NCI-H1694 treated with DMSO at 0.1 percent for 48 hours (cell line): ENCODE measurements around the gene SMG1.
"Not testable (repeated sequence)": the region's sequence is repeated elsewhere in the genome, so short reads cannot be mapped to it uniquely, and the experiment has no call there.

ENCODE experiments used
- DNase-seq: peaks from one replicate; lab custom pipeline; 2025; lab: John Stamatoyannopoulos, UW

Gene SMG1

DNA sequence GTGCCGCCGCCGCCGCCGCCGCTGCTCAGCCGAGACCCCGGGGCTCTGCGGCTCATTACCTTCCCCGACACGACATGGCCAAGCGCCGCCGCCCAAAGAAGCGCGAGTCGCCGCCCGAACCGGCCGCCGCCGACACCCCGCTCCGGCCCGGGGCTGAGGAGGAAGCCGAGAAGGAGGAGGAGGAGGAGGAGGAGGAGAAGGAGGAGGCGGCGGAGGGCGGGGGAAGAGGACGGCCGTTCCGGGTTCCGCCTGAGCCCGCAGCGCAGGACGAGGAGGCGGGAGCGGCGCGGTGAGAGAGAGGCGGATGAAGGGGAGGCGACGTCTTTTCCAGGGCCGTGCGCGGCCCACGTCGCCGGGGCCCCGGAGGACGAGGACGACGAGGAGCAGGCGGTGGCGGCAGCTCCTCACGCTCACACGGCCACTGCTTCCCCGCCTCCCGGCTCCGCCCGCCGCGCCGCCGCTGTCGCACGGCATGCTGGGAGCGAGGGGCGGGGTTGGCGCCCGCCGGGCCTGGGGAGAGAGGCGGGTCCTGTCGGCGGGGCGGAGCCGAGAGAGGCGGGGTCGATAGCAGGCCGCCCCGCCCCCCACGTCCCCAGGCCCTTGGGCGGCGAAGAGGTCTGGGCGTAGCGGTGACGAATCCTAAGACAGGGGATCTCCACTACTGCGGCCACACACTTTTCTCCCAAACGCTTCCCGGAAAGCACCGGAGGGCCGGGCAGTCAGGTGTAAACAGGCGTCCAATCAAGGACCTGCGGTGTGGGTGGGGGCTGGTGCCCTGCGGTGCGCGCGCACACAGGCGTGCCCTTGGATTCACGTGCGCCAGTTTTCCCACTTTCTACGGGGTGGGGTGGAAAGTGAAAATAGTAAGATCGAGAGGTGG is at the start of gene SMG1:
Gene SMG1 (minus strand): TSS at position 423 of the 880 bp plus-strand sequence. CDS start 367 bp downstream, at position 56.
- DNase-seq: peak; percentile 70

DNA sequence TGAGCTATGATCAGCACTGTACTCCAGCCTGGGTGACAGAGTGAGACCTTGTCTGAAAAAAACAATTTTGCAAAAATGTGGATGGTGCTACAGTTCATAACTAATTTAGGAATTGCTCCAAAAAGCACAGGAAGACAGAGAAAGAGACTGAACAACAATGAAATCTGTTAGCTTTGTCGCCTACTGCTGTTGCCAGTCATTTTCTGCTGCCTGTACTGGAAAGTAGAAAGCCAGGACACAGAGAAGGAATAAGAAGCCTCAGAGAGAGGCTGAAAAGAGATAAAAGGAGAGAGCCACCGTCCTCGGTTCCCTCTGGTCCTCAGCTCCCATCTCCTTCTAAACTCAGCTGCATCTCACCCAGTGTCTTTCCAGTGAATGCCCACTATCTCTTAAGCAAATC is 48.9 kb upstream of the SMG1 start:
- no peak for DNase-seq

DNA sequence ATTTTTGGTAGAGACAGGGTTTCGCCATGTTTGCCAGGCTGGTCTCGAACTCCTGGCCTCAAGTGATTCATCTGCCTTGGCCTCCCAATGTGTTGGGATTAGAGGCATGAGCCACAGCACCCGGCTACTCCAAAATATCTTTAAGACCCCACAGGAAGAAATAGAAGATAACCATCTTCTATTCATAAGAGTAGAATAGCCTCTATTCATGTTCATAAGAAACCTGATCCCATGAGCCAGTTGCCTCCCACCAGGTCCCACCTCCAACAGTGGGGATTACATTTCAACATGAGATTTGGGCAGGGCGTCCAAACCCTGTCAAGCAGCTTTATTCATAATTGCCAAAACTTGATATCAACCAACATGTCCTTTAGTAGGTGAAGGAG is 43.6 kb upstream of the SMG1 start:
- no peak for DNase-seq

DNA sequence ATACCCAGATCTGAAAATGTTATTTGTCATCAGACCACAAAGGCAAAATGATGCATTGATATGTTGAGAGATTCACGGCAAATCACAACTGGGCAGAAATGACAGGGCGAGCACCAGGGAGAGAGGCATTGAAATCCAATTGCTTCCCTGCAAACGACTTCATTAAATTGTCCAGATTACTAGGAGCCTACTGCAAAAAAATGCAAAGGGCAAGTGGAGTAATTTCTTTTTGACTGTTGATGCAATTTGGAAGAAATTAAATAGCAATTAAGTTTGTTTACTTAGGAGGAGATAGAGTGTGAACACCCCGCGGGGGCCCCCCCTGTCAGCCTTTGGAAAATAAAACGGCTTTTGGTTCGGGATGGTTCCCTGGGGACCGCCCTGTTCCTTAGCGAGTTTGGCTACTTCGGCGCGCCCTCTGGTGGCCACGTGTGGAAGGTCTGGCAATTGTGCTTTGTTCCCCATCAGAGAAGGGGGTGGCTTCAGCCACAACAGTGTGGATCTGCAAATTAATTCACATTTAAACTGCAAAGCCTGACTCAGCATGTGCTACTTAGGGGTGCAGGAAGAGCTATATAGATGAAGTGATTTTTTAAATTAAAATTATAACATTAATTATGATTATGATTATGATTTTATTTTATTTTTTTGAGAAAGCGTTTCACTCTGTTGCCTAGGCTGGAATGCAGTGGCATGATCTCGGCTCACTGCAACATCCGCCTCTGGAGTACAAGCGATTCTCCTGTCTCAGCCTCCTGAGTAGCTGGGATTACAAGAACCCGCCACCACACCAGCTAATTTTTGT is 43.0 kb upstream of the SMG1 start:
- peak; percentile 59 for DNase-seq

DNA sequence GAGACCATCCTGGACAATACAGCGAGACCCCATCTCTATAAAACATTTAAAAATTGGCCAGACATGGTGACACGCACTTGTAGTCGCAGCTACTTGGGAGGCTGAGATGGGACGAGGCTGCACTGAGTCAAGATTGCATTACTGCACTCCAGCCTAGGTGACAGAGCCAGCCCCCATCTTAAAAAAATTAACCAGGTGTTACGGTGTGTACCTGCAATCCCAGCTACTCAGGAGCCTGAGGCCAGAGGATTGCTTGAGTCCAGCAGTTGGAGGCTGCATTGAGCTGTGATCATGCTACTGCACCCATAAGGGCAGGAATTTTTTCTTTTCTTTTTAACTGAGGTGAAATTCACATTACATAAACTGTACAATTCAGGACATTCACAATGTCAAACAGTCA is 40.6 kb upstream of the SMG1 start:
- no peak for DNase-seq

DNA sequence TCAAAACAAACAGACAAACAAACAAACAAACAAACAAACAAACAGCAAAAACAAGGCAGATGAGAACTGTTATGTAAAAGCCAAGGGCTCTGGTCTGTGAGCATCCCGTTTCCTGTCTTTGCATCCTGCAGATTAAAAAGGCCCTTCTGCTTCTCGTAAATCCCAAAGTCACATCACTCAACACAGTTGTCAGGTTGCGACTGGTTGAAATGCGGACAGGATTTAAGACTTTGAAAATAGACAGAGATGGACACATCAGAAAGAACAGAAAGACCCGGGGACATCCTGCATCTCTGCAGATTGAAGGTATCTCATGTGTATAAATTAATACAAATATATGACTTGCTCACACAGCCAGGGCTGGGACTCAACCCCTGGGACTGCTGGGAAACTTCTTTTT is 39.3 kb upstream of the SMG1 start:
- no peak for DNase-seq

DNA sequence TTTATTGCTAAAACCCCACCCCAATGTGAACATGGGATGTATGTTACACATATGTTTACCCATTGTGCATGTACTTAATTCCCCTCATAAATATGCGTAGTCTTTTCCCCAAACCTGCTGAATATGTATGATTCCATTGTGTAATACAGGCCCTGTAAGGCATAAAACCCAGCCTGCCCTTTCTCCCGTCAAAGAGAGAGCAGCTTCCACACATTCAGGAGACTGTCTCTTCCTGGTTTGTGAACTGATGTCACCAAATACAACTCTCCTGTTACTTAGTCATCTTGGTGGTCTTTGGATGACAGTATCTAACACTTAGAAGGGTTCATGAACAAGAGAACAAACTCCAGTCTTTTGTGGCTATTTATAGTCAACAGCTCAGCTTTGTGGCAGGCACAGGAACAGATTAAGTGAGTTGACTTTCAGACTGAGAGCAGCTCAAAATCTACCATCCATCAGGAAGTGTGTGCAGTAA is 32.9 kb upstream of the SMG1 start:
- DNase-seq: no peak

DNA sequence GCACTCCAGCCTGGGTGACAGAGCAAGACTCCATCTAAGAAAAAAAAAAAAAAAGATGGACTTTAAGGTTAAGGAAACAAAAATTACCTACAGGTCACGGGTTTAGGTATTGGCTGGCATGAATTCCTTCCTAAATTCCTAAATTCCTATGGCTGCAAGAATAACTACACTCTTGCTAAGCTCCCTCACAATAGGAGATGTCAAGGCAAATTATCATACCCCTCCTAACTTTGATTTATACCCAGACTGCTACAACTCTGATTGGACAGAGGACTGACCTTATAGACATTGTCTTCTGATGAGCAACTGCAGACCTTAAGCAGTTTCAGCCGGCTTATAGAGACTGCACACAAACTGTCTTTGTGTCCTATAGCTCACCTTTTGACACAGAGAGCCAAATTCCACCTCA is 32.4 kb upstream of the SMG1 start:
- no peak for DNase-seq

DNA sequence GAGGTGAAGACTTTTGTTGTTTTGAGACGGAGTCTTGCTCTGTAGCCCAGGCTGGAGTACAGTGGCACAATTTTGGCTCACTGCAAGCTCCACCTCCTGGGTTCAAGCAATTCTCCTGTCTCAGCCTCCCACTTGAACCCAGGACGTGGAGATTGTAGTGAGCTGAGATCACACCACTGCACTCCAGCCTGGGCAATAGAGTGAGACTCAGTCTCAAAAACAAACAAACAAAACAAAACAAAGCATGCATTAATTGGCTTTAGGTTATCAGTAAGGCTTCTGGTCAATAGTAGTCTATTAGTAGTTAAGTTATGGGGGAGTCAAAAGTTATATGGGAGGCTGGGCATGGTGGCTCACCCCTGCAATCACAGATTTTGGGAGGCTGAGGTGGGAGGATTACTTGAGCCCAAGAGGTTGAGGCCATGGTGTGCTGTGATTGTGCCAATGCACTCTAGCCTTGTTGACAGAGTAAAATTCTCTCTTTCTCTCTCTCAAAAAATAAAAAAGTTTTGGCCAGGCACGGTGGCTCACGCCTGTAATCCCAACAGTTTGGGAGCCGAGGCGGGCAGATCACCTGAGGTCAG is 30.5 kb upstream of the SMG1 start:
- DNase-seq: not testable (repeated sequence)

DNA sequence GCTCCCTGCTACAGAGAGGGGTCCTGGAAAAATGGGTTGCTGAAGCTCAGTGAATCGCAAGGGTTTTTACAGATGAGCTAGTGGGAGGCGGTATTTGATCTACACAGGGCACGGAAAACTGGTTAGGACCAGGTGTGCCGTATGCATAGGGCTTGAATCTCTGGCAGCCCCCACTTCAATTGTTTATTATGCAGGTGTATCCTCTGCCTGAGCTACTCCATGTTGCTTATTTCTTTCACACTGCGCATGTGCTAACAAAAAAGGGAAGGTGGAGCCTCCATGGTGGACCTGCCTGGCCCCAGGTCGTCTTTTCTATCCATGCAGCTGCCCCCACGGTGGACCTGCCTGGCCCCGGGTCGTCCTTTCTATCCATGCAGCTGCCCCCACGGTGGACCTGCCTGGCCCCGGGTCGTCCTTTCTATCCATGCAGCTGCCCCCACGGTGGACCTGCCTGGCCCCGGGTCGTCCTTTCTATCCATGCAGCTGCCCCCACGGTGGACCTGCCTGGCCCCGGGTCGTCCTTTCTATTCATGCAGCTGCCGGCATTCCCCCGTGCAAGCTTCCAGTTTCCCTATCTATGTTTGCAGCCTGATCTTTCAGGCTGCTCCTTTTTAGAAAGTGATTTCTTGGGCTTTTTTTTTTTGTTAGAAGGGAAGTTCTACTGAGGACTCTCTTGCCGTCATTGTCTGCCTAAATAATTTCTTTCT is 29.8 kb upstream of the SMG1 start:
- DNase-seq: not testable (repeated sequence)

DNA sequence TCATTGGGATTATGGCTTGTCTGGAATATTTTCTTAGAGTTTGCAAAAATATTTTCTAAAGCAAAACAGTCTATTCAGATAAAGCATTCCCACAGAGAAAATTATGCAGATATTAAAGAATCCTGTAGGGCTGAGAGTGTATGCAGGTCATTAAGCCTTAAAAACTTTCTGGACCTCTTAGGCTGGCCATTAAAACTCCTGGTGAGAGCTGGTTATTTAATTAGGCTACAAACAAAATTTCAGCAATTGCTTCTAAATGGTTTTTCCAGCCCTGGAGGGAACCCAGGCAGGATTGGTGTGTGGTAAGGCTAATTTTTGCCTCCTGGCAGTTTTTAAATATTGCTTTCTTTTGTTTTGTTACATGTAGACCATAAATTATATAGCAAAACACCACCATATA is 27.3 kb upstream of the SMG1 start:
- DNase-seq: no peak

DNA sequence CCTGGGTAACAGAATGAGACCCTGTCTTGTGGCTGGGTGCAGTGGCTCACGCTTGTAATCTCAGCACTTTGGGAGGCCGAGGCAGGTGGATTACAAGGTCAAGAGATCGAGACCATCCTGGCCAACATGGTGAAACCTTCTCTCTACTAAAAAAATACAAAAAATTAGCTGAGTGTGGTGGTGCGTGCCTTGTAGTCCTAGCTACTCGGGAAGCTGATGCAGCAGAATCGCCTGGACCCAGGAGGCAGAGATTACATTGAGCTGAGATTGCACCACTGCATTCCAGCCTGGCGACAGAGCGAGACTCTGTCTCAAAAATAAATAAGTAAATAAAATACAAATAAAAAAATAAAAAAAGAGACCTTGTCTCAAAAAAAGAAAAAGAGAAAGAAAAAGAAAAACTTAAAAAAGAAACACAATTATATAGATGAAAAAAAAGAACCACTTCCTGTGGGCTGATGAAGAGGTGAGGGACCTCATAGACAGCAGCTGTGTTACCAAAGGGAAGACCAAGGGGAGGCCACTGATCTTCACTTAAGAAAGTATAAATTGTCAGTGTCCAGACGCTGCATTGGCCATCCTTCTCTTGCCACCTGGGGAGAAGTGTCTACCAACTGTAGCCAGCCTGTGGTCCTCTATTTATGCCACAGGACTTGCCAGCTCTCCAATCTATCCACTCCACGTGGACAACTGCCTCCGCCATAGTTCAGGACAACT is 24.4 kb upstream of the SMG1 start:
- no peak for DNase-seq

DNA sequence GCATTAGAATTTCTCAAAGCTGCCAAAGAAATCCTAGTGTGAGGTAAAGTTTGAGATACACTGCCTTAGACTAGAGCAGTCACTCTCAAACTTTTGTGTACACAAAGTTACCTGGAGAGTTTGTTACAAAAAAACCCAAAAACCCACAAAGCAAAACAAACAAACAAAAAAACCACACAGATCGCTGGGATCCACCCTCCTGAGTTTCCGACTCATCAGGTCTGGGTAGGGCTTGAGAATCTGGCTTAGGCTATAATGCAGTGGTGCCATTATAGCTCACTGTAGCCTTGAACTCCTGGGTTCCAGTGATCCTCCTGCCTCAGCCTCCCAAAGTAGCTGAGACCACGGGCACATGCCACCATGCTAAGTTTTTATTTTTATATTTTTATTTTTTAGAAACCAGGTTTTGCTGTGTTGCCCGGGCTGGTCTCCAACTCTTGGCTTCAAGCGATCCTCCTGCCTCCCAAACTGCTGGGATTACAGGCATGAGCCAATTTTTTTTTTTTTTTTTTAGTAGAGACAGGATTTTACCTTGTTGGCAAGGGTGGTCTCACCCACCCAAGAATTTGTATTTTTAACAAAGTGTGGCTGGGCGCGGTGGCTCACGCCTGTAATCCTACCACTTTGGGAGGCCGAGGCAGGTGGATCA is 22.3 kb upstream of the SMG1 start:
- no peak for DNase-seq

DNA sequence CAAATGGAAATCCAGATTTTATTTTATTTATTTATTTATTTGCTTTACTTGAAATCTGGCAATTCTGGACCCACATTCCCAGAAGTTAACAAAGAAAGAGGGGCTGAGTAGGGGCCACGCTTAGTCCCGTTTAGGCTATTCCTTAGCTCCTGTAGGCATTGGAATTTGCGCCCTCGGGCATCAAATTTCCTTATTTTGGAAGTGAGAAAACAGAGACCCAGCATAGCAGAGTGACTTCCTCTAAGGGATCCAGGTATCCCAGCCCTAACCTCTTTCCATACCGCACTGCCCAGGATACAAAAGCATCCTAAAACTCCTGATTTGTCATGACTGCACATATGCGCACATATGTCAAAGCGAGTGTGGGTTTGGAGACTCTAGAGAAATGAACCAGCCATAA is 19.0 kb upstream of the SMG1 start:
- DNase-seq: no peak

DNA sequence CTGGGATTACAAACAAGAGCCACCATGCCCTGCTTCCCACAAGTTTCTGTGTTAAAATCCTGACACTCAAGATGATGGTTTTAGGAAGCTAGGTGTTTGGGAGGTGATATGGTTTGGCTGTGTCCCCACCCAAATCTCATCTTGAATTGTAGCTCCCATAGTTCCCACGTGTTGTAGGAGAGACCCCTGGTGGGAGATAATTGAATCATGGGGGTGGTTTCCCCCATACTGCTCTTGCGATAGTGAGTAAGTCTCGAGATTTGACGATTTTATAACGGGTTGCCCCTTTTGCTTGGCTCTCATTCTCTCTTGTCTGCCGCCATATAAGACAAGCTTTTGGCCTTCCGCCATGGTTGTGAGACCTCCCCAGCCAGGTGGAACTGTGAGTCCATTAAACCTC is 17.2 kb upstream of the SMG1 start:
- DNase-seq: no peak

DNA sequence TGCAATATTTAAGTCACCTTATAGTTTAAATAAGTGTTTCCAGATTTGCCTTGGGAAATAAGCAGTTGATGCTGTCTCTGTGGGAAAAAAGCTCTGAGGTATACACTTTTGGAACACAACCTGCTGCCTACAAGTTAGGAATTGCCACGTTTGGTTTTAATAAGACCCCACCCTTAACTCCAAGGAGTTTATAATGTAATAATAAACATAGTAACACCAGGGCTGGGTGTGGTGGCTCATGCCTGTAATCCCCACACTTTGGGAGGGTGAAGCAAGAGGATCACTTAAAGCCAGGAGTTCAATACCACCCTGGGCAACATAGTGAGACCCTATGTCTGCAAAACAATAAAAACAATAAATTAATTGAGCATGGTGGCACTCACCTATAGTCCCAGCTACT is 15.9 kb upstream of the SMG1 start:
- no peak for DNase-seq

DNA sequence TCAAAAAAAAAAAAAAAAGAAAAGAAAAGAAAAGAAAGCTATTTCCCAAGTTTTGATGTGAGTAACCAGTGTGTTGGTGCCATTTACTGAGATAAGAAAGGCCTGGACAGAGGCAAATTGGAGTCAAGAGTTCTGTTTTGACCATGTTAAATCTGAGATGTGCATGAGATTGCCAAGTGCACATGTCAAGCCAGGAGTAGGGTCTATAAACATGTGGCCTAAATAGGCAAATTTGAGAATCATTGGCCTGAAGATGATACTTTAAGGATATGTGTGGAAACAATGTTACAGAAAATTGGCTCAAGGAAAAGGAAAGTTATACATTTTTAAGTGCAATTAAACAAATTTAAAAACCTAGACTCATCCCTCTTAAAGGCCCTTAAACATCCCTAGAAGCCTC is 15.3 kb upstream of the SMG1 start:
- DNase-seq: no peak

DNA sequence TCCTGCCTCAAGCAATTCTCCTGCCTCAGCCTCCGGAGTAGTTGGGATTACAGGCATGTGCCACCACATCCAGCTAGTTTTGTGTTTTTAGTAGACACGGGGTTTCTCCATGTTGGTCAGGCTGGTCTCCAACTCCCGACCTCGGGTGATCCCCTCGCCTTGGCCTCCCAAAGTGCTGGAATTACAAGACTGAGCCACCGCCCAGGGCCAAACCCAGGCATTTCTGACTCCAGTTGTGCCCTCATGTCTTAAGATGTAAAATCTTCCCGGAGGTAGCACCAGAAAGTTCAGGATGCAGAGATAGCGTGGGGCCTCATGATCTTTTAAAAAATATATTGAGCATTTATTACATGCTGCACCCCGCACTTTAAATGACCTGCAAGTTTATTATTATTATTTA is 12.8 kb upstream of the SMG1 start:
- no peak for DNase-seq

DNA sequence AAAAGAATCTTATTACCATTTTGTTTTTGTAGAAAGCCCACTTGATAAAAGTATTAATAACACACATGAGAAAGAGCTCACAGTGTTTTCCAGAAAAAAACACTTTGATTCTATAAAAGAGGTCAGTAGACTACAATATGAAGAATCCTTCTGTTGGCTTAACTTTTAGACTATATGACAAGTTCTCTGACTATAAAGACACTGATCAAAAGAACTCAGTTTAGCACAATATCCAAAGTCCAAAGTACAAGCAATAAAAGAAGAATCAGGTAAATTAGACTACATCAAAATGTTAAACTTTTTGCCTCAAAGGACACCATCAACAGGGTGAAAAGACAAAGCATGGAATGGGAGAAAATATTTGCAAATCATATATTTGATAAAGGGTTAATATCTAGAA is 11.2 kb upstream of the SMG1 start:
- no peak for DNase-seq

DNA sequence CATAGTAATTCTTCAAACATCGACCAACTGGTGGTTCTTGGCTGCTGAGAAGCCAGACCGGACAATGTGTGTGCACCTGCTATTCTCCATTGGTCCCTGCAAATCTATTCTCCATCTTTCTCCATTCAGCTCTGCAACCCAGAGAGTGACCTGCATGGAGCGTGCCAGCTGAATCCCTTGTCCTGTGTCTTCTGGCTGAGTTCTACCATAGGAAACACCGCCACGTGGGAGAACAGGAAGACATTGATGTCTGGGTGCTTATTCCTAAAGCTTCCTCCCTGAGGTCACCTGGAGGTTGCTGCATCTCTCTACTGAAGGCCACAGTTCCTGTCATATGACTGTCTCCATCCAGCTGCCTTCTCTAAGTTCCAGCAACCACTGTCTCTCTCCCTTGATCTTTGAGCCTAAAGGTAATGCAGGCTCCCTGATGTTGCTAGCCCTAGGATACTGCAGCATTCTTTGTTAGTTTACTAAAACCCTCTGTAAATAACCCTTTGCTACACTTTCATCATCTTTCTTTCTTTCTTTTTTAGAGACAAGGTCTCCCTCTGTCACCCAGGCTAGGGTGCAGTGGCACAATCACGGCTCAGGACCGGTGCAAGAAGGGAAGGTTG is 10.6 kb upstream of the SMG1 start:
- DNase-seq: no peak

DNA sequence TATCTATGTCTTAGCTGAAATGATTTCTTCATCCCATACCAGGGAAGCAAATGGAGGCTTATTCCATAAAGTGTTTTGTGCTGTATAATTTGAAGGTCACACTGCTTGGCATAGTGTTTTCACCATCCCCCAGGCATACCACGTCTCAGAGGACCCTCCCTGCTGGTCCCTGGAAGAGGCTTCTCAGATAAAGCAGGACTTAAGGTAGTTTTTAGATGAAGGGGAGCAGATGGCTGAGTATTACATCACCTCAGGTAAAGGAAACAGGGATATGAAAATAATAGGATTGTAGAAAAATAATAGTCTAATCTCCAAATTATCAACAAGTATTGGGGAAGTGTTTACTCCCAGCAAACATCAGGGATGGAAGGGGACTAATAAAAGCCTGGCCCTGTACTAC is 7.3 kb upstream of the SMG1 start:
- DNase-seq: no peak
